Transverse colon (tissue), 4 donors: ENCODE results near the gene GSG1L. TPM values are rescaled to one million over a fixed set of nuclear protein-coding genes. Genes with fewer than 3 reads are reported as not detected.

Experiments
- DNase-seq: peaks from one replicate; pipeline ENCODE4 v3.0.0-alpha.2; 2019
- H3K27ac ChIP-seq, 4 donors: fragments of 200-600 bp; sonication (generic); 2 replicates each; pipeline ENCODE4 v1.5.1; 2016 to 2018; ENCODE audit warnings: inconsistent platforms in 4 of 4
- H3K27me3 ChIP-seq: fragments of 200-600 bp; sonication (generic); 2 replicates; pipeline ENCODE4 v1.5.1; 2017; ENCODE audit warnings: inconsistent platforms
- H3K36me3 ChIP-seq, 4 donors: fragments of 200-600 bp; sonication (generic); 2 replicates each; pipeline ENCODE4 v1.5.1; 2017 to 2019; ENCODE audit warnings: inconsistent platforms in 4 of 4
- H3K4me1 ChIP-seq, 4 donors: fragments of 200-600 bp; sonication (generic); 2 replicates each; pipeline ENCODE4 v1.5.1; 2017 to 2020; ENCODE audit warnings: inconsistent platforms in 4 of 4
- H3K4me3 ChIP-seq, 4 donors: fragments of 200-600 bp; sonication (generic); 1 replicate in 1 of 4; 2 replicates in 3 of 4; pipeline versions ENCODE4 v1.5.1 to v1.6.1; 2017 to 2019; ENCODE audit warnings: inconsistent platforms in 4 of 4
- H3K9me3 ChIP-seq, 2 donors: fragments of 200-600 bp; sonication (generic); 2 replicates each; pipeline ENCODE4 v1.5.1; 2017 to 2019; ENCODE audit warnings: inconsistent platforms in 2 of 2
- EP300 ChIP-seq: sonication (generic); formaldehyde crosslinking; IDR thresholded peaks from one replicate; pipeline ENCODE4 v1.6.1; 2017; ENCODE audit warnings: antibody characterized with exemption, low read depth
- POLR2A ChIP-seq: fragments of 450-650 bp; IDR thresholded peaks from one replicate; pipeline ENCODE4 v1.6.1; 2016; ENCODE audit warnings: antibody characterized with exemption, mild to moderate bottlenecking, moderate library complexity
- POLR2AphosphoS5 ChIP-seq, 3 donors: sonication (generic); formaldehyde crosslinking; IDR thresholded peaks; one replicate each; pipeline ENCODE4 v1.6.1; 2016; ENCODE audit warnings: antibody characterized with exemption in 3 of 3
- WGBS, 2 donors: methylation state at CpG; one replicate each; pipeline ENCODE4 v1.1.5; 2018; ENCODE audit warnings: low coverage in 1 of 2; 5-methylcytosine and 5-hydroxymethylcytosine counted together
- in situ Hi-C, 4 donors: fragments of 200-750 bp; cut with MboI; loops; one replicate each; pipeline versions ENCODE4 v1.15.0 to v1.15.1; 2017; ENCODE audit warnings: low sequenced_read_pairs in 3 of 4, low pct_ligation_motif_present in 1 of 4, low pct_unique_long_range_greater_than_20kb in 1 of 4
- intact Hi-C: fragments of 100-400 bp; cut with DNase I; formaldehyde crosslinking; loops from one replicate; pipeline ENCODE4 v1.15.1; 2023; ENCODE audit warnings: low total_unique reads
- total RNA-seq, 4 donors: library from RNA; depleted of rRNA; stranded (reverse); fragments of >200 nt; gene quantifications; one replicate each; pipeline ENCODE4 v1.1.0, GENCODE V29; 2016
- TF ChIP-seq, protein P1 (sequence below), 5 experiments: fragments of 200-600 bp in 3 of 5; fragments of 450-650 bp in 2 of 5; sonication (generic) in 3 of 5; IDR thresholded peaks; 1 replicate in 2 of 5; 2 replicates in 3 of 5; pipeline ENCODE4 v1.5.1; 2016 to 2017; ENCODE audit warnings: antibody characterized with exemption in 5 of 5, inconsistent platforms in 3 of 5, mild to moderate bottlenecking in 2 of 5, moderate library complexity in 1 of 5

GSG1L gene
- total RNA-seq, 4 donors from 2014 or later, result not detected

- no peaks in the 10 kb centered on the region for H3K9me3 ChIP-seq
- H3K4me3 ChIP-seq, result no peak overlapping the region
- no peaks in the 10 kb centered on the region for H3K36me3 ChIP-seq
- TF ChIP-seq POLR2A, result no peak
- TF ChIP-seq, protein P1, sequence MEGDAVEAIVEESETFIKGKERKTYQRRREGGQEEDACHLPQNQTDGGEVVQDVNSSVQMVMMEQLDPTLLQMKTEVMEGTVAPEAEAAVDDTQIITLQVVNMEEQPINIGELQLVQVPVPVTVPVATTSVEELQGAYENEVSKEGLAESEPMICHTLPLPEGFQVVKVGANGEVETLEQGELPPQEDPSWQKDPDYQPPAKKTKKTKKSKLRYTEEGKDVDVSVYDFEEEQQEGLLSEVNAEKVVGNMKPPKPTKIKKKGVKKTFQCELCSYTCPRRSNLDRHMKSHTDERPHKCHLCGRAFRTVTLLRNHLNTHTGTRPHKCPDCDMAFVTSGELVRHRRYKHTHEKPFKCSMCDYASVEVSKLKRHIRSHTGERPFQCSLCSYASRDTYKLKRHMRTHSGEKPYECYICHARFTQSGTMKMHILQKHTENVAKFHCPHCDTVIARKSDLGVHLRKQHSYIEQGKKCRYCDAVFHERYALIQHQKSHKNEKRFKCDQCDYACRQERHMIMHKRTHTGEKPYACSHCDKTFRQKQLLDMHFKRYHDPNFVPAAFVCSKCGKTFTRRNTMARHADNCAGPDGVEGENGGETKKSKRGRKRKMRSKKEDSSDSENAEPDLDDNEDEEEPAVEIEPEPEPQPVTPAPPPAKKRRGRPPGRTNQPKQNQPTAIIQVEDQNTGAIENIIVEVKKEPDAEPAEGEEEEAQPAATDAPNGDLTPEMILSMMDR (IDR thresholded peaks at IDR 0.05), result no peak
- no peak for TF ChIP-seq POLR2AphosphoS5 (IDR thresholded peaks at IDR 0.05)
- no peak for TF ChIP-seq EP300
- H3K27me3 ChIP-seq, result no peaks in the 10 kb centered on the region
- intact Hi-C loops (no loop called here), in situ Hi-C loops (no loop called here)
- no peak for DNase-seq
- no peak overlapping the region for H3K27ac ChIP-seq
- H3K4me1 ChIP-seq, result no peaks in the 10 kb centered on the region
- 73% methylated on average over 7 of the region's 7 CpGs; no CpG with 5 or more reads in 1 of the 2 donors for WGBS, 2 donors
Measured at GRCh38 chr16:27977966-27978365, 85.5 kb downstream of the GSG1L start.

DNA sequence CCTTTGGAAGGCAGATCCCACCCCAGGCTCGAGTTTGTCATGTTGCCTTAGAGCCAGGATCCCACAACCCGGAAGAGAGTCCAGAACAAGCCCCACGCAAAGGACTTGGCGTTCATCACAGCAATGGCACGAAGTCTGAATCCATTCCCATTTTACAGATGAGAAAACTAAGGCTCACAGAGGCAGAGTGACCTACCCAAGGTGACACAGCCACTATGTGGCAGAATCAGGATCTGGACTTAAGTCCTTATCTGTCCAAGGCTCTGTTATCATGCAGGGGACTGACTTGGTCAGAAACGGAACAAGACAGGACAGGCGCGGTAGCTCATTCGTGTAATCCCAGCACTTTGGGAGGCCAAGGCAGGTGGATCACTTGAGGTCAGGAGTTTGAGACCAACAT lies 86.5 kb downstream of the GSG1L start:
- TF ChIP-seq, protein P1 (IDR thresholded peaks at IDR 0.05), result no peak
- no peak for TF ChIP-seq POLR2AphosphoS5 (IDR thresholded peaks at IDR 0.05)
- H3K36me3 ChIP-seq, result no peaks in the 10 kb centered on the region
- no peak for DNase-seq
- intact Hi-C loops, result no loop called here
- no peaks in the 10 kb centered on the region for H3K27me3 ChIP-seq
- no peak overlapping the region for H3K27ac ChIP-seq
- no peaks in the 10 kb centered on the region for H3K9me3 ChIP-seq
- in situ Hi-C loops, result no loop called here
- WGBS, 2 donors, result 82 to 100% methylated on average over 3 to 9 of the region's 9 CpGs
- H3K4me3 ChIP-seq, result no peak overlapping the region
- H3K4me1 ChIP-seq, result no peaks in the 10 kb centered on the region

- H3K9me3 ChIP-seq, result no peaks in the 10 kb centered on the region
- H3K27ac ChIP-seq, result no peak overlapping the region
- in situ Hi-C loops, result no loop called here
- TF ChIP-seq POLR2A (no peak), POLR2AphosphoS5 (IDR thresholded peaks at IDR 0.05) (no peak), EP300 (no peak)
- TF ChIP-seq, protein P1 (IDR thresholded peaks at IDR 0.05), result no peak
- no peak for DNase-seq
- no peak overlapping the region for H3K4me3 ChIP-seq
- whole genome bisulfite sequencing, 2 donors, result 78 to 79% methylated on average over 4 to 11 of the region's 11 CpGs
- no peaks in the 10 kb centered on the region for H3K36me3 ChIP-seq
- H3K27me3 ChIP-seq, result no peaks in the 10 kb centered on the region
- H3K4me1 ChIP-seq, result no peaks in the 10 kb centered on the region
- intact Hi-C loops, result no loop called here
Measured at GRCh38 chr16:27974896-27975540, 88.5 kb downstream of the GSG1L start.

GRCh38 chr16:27973678-27974077 lies 89.8 kb downstream of the GSG1L start:
- Histone ChIP-seq H3K4me3 (no peak overlapping the region), H3K4me1 (no peaks in the 10 kb centered on the region), H3K27ac (no peak overlapping the region), H3K9me3 (no peaks in the 10 kb centered on the region), H3K36me3 (no peaks in the 10 kb centered on the region), H3K27me3 (no peaks in the 10 kb centered on the region)
- 69 to 100% methylated on average over 1 to 7 of the region's 7 CpGs for WGBS, 2 donors
- intact Hi-C loops, result no loop called here
- in situ Hi-C loops, result no loop called here
- no peak for TF ChIP-seq EP300
- TF ChIP-seq POLR2AphosphoS5 (IDR thresholded peaks at IDR 0.05), result no peak
- TF ChIP-seq POLR2A, result no peak
- TF ChIP-seq, protein P1 (IDR thresholded peaks at IDR 0.05), result no peak
- DNase-seq, result no peak
